ENCODE data around the gene SEMA5A. TPM values are rescaled to one million over a fixed set of nuclear protein-coding genes. Genes with fewer than 3 reads are reported as not detected.

SEMA5A gene
- total RNA-seq, 1 donor from 2014 or later, result 9.3 TPM

DNA sequence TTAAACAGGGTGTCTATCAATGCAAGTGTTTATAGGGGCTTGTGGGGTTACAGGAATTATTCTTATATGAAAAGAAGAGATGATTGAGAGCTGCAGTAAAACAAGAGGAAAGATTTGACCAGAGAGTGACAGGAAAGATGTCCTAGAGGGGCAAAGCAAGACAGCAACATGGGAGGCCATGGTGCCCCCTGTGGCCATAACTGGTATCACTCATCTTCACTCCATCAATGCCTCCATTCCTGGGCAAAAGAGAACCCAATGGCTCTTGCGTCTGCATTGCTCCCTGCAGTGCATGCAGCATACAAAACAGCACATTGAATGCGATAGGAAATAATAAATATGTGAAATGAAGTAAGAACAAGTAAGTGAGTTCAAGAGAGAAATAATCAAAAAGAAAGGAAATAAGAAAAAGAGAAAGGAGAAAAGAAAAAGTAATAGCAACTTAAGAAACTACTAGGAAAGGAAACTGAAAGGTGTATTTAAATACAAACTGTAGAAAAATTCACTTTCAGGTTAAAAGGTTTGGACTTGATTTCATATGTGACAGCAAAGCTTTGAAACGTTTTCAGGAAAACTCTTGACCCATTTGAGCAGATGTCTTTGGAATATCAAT lies 206.6 kb downstream of the SEMA5A start:
- intact Hi-C loops (cut with DNase I), result no loop called here
- DNase-seq (ENCODE audit: extremely low spot score in 2 of 2), result no peak
- no peaks in the 10 kb centered on the region for H3K9me3 ChIP-seq
- H3K27me3 ChIP-seq, result no peaks in the 10 kb centered on the region
- TF ChIP-seq POLR2A (IDR thresholded peaks at IDR 0.05) (no peak), POLR2AphosphoS5 (IDR thresholded peaks at IDR 0.05; ENCODE audit: insufficient read depth in 1 of 2, low read depth in 1 of 2) (no peak)
- TF ChIP-seq, protein P1, sequence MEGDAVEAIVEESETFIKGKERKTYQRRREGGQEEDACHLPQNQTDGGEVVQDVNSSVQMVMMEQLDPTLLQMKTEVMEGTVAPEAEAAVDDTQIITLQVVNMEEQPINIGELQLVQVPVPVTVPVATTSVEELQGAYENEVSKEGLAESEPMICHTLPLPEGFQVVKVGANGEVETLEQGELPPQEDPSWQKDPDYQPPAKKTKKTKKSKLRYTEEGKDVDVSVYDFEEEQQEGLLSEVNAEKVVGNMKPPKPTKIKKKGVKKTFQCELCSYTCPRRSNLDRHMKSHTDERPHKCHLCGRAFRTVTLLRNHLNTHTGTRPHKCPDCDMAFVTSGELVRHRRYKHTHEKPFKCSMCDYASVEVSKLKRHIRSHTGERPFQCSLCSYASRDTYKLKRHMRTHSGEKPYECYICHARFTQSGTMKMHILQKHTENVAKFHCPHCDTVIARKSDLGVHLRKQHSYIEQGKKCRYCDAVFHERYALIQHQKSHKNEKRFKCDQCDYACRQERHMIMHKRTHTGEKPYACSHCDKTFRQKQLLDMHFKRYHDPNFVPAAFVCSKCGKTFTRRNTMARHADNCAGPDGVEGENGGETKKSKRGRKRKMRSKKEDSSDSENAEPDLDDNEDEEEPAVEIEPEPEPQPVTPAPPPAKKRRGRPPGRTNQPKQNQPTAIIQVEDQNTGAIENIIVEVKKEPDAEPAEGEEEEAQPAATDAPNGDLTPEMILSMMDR (IDR thresholded peaks at IDR 0.05), result no peak
- H3K36me3 ChIP-seq, result no peaks in the 10 kb centered on the region
- no peaks in the 10 kb centered on the region for H3K4me1 ChIP-seq
- no peak overlapping the region for H3K27ac ChIP-seq
- no peak overlapping the region for H3K4me3 ChIP-seq

DNA sequence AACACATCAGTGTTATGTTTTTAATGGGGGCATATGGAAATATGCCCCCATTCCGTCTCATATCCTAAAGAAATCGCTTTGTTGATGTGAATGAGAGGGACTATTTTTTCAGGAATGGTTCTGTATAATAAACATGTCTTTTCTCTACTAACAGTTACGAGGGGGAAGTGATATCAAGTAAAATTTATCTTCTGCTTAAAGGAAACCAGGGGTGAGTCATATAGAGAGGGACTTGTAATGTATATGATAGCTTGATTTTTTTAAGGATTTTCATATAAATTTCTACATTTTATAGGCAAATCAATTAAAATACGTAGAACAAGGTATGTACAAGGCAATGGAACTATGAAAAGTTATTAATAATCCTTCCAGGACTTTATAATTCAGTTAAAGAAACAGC lies 207.1 kb downstream of the SEMA5A start:
- TF ChIP-seq POLR2AphosphoS5 (IDR thresholded peaks at IDR 0.05; ENCODE audit: insufficient read depth in 1 of 2, low read depth in 1 of 2) (no peak), POLR2A (IDR thresholded peaks at IDR 0.05) (no peak)
- TF ChIP-seq, protein P1 (IDR thresholded peaks at IDR 0.05), result no peak
- Histone ChIP-seq H3K4me1 (no peaks in the 10 kb centered on the region), H3K9me3 (no peaks in the 10 kb centered on the region), H3K36me3 (no peaks in the 10 kb centered on the region), H3K27me3 (no peaks in the 10 kb centered on the region), H3K4me3 (no peak overlapping the region), H3K27ac (no peak overlapping the region)
- intact Hi-C loops (cut with DNase I), result no loop called here
- DNase-seq (ENCODE audit: extremely low spot score in 2 of 2), result no peak

DNA sequence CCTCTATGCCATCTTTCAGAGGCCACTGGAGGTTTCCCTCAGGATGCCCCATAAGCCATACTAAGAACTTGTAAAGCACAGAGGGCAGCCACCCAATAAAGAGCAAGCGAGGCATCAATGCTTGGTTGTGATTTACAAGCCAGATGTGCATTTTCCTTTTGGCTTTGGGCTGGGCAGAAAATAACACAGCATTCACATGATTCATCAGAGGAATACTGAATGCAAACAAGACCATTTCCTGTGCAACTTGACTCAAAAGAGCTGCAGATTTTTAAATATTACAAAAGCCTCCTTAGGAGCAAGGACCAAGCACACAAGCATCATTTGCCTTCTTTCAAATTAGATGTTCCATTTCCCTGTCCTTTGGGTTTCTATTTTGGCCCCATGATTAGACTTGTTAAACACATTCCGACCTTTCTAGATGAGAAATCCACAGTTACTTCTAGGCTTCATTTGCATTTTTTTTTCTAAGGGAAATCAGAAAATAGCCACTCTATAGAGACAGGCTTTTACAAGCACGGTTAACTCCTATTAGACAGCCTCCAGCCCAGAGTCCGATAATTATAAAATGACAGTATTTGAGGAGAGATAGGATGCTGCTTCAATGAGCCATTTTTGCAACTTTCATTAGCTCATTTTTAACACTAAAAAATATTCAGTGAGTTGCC lies 207.8 kb downstream of the SEMA5A start:
- no peak for DNase-seq (ENCODE audit: extremely low spot score in 2 of 2)
- no peak for TF ChIP-seq POLR2A (IDR thresholded peaks at IDR 0.05)
- no peak for TF ChIP-seq POLR2AphosphoS5 (IDR thresholded peaks at IDR 0.05; ENCODE audit: insufficient read depth in 1 of 2, low read depth in 1 of 2)
- TF ChIP-seq, protein P1 (IDR thresholded peaks at IDR 0.05), result no peak
- Histone ChIP-seq H3K27me3 (no peaks in the 10 kb centered on the region), H3K36me3 (no peaks in the 10 kb centered on the region), H3K4me1 (no peaks in the 10 kb centered on the region), H3K9me3 (no peaks in the 10 kb centered on the region), H3K27ac (no peak overlapping the region), H3K4me3 (no peak overlapping the region)
- intact Hi-C loops (cut with DNase I), result no loop called here

DNA sequence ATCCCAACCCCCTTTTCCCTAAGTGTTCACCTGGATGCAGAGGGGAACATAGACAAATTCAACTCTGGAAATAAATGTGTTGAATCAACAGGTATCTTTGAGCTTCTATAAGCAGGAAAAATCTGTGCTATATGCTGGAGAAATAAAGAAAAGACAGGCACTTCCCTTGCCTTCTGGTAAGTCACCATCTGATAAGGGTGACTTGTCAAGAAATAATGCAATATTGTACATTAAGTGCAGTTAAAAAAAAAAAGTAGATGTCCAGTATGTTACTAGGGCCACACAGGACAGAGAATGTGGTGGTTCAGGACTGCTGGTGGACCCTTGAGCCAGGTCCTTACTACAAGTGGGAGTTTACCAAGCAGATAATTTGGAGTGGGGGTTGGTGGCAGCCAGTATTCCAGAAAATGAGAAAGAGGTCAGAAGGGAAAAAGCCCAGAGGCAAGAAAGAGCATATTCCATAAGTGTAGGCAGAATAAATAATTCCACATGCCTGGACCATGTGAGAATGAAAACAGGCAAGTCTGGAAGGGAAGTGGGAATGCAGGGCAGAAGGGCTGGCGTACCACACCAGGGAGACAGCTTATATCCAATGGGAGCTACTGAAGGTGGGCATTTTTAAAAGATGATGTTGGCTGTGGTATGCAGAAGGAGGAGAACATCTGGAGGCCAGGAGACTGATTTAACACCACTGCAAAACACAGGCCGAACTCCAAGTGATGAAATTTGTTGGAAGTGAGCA lies 209.9 kb downstream of the SEMA5A start:
- TF ChIP-seq POLR2A (IDR thresholded peaks at IDR 0.05) (no peak), POLR2AphosphoS5 (IDR thresholded peaks at IDR 0.05; ENCODE audit: insufficient read depth in 1 of 2, low read depth in 1 of 2) (no peak)
- TF ChIP-seq, protein P1 (IDR thresholded peaks at IDR 0.05), result no peak
- Histone ChIP-seq H3K27ac (no peak overlapping the region), H3K4me3 (no peak overlapping the region), H3K27me3 (no peaks in the 10 kb centered on the region), H3K36me3 (no peaks in the 10 kb centered on the region), H3K9me3 (no peaks in the 10 kb centered on the region), H3K4me1 (no peaks in the 10 kb centered on the region)
- intact Hi-C loops (cut with DNase I), result no loop called here
- DNase-seq (ENCODE audit: extremely low spot score in 2 of 2), result no peak
